ENCODE results near the gene PER3. TPM values are rescaled to one million over a fixed set of nuclear protein-coding genes. Genes with fewer than 3 reads are reported as not detected.

PER3 gene
- total RNA-seq, 1 donor from 2014 or later: 12.5 TPM

DNA sequence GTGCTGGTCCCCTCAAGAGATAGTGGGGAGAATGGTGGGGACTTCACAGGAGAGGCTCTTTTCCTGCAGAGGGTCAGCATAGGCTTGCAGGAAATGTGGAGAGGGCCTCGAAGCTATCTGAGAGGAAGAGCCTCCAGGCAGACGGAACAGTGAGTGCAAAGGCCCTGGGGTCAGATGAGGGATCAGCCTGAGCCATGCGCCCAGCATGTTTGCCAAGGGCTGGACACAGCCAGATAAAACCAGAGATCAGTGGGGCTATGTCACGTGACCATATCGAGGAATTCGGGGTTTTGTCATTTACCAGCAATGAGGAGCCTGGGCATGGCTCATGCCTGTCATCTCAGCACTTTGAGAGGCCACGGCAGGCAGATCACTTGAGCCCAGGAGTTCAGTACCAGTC is 75.3 kb downstream of the PER3 start:
- DNase-seq: no peak
- Histone ChIP-seq H3K36me3 (no peaks in the 10 kb centered on the region), H3K4me3 (no peak overlapping the region), H3K27me3 (ENCODE audit: low read depth) (peaks cover 4% of the 10 kb centered on the region), H3K9me3 (replicated peaks) (no peaks in the 10 kb centered on the region), H3K27ac (replicated peaks) (no peak overlapping the region), H3K4me1 (no peaks in the 10 kb centered on the region)
- intact Hi-C loops (cut with micrococcal nuclease): no loop called here
- TF ChIP-seq, protein P1, sequence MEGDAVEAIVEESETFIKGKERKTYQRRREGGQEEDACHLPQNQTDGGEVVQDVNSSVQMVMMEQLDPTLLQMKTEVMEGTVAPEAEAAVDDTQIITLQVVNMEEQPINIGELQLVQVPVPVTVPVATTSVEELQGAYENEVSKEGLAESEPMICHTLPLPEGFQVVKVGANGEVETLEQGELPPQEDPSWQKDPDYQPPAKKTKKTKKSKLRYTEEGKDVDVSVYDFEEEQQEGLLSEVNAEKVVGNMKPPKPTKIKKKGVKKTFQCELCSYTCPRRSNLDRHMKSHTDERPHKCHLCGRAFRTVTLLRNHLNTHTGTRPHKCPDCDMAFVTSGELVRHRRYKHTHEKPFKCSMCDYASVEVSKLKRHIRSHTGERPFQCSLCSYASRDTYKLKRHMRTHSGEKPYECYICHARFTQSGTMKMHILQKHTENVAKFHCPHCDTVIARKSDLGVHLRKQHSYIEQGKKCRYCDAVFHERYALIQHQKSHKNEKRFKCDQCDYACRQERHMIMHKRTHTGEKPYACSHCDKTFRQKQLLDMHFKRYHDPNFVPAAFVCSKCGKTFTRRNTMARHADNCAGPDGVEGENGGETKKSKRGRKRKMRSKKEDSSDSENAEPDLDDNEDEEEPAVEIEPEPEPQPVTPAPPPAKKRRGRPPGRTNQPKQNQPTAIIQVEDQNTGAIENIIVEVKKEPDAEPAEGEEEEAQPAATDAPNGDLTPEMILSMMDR (IDR thresholded peaks at IDR 0.05; ENCODE audit: borderline replicate concordance): no peak

- no peaks in the 10 kb centered on the region for H3K4me1 ChIP-seq
- TF ChIP-seq, protein P1 (IDR thresholded peaks at IDR 0.05; ENCODE audit: borderline replicate concordance): no peak
- DNase-seq: no peak
These were observed 76.0 kb downstream of the PER3 start for GRCh38 chr1:7860130-7860529.

GRCh38 chr1:7861452-7861851 is 77.4 kb downstream of the PER3 start:
- H3K36me3 ChIP-seq: no peaks in the 10 kb centered on the region
- H3K27ac ChIP-seq (replicated peaks): no peak overlapping the region
- peaks cover 7% of the 10 kb centered on the region for H3K27me3 ChIP-seq (ENCODE audit: low read depth)
- intact Hi-C loops (cut with micrococcal nuclease): no loop called here
- no peaks in the 10 kb centered on the region for H3K4me1 ChIP-seq
- no peak for DNase-seq
- TF ChIP-seq, protein P1 (IDR thresholded peaks at IDR 0.05; ENCODE audit: borderline replicate concordance): no peak
- H3K9me3 ChIP-seq (replicated peaks): no peaks in the 10 kb centered on the region
- no peak overlapping the region for H3K4me3 ChIP-seq

More at GRCh38 chr1:7860130-7860529, 76.0 kb downstream of the PER3 start:
- H3K36me3 ChIP-seq: no peaks in the 10 kb centered on the region
- intact Hi-C loops (cut with micrococcal nuclease): no loop called here
- H3K4me3 ChIP-seq: no peak overlapping the region
- no peaks in the 10 kb centered on the region for H3K9me3 ChIP-seq (replicated peaks)
- peaks cover 3% of the 10 kb centered on the region for H3K27me3 ChIP-seq (ENCODE audit: low read depth)
- H3K27ac ChIP-seq (replicated peaks): no peak overlapping the region

DNA sequence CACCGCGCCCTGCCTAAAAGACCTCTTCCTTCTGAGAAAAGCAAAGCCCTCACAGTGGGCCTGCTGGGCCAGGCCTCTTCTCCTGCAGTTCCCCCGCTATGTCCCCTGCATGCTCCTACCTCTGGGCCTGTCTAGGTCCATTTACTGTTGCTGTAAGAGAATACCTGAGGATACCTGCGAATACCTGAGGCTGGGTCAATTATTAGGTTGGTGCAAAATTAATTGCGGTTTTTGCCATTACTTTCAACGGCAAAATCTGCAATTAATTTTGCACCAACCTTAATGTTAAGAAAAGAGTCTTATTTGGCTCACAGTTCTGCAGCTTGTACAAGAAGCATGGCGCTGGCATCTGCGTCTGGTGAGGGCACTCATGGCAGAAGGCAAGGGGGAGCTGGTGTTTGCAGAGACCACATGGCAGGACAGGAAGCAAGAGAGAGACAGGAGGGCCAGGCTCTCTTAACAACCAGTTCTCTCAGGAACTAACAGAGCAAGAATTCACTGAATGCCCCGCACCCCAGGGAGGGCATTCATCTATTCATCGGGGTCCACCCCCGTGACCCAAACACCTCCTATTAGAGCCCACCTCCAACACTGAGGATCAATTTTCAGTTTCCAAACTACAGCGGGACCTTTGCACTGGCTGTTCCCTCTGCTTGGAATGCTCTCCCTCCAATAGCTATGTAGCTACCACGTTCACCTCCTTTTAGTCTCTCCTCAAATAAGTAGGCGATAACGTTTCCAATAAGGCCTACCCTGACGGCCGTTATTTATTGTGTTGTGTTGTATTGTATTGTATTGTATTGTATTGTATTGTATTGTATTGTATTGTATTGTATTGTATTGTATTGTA is 78.3 kb downstream of the PER3 start:
- H3K4me3 ChIP-seq: no peak overlapping the region
- H3K27me3 ChIP-seq (ENCODE audit: low read depth): peaks cover 7% of the 10 kb centered on the region
- TF ChIP-seq, protein P1 (IDR thresholded peaks at IDR 0.05; ENCODE audit: borderline replicate concordance): no peak
- intact Hi-C loops (cut with micrococcal nuclease): no loop called here
- H3K27ac ChIP-seq (replicated peaks): no peak overlapping the region
- H3K9me3 ChIP-seq (replicated peaks): no peaks in the 10 kb centered on the region
- H3K36me3 ChIP-seq: no peaks in the 10 kb centered on the region
- no peaks in the 10 kb centered on the region for H3K4me1 ChIP-seq
- DNase-seq: no peak

- no peaks in the 10 kb centered on the region for H3K9me3 ChIP-seq (replicated peaks)
- intact Hi-C loops (cut with micrococcal nuclease): no loop called here
- peaks cover 7% of the 10 kb centered on the region for H3K27me3 ChIP-seq (ENCODE audit: low read depth)
- H3K4me1 ChIP-seq: no peaks in the 10 kb centered on the region
- TF ChIP-seq, protein P1 (IDR thresholded peaks at IDR 0.05; ENCODE audit: borderline replicate concordance): no peak
- H3K36me3 ChIP-seq: no peaks in the 10 kb centered on the region
- no peak for DNase-seq
- H3K4me3 ChIP-seq: no peak overlapping the region
- no peak overlapping the region for H3K27ac ChIP-seq (replicated peaks)
These were observed 79.8 kb downstream of the PER3 start for GRCh38 chr1:7863756-7864328.
